COR-L47 (cell line): ENCODE measurements around the gene RRP1.
"Not testable (repeated sequence)": the region's sequence is repeated elsewhere in the genome, so short reads cannot be mapped to it uniquely, and the experiment has no call there.

Experiments
- DNase-seq: peaks from one replicate; lab custom pipeline; 2025; lab: John Stamatoyannopoulos, UW

Gene RRP1

GRCh38 chr21:43840259-43840658 lies 50.9 kb downstream of the RRP1 start:
- no peak for DNase-seq

- no peak for DNase-seq
These were observed 53.4 kb downstream of the RRP1 start for GRCh38 chr21:43842742-43843141.

- DNase-seq = not testable (repeated sequence)
These were observed 55.5 kb downstream of the RRP1 start for GRCh38 chr21:43844906-43845305.

- DNase-seq = no peak
These were observed 56.0 kb downstream of the RRP1 start for GRCh38 chr21:43845386-43845785.

- DNase-seq = no peak
These were observed 57.1 kb downstream of the RRP1 start for GRCh38 chr21:43846430-43846829.

GRCh38 chr21:43847301-43847700 lies 57.9 kb downstream of the RRP1 start:
- DNase-seq = no peak

- no peak for DNase-seq
These were observed 59.4 kb downstream of the RRP1 start for GRCh38 chr21:43848771-43849170.

- no peak for DNase-seq
These were observed 60.3 kb downstream of the RRP1 start for GRCh38 chr21:43849532-43850299.

- no peak for DNase-seq
These were observed 61.4 kb downstream of the RRP1 start for GRCh38 chr21:43850728-43851295.

- DNase-seq = peak; percentile 68
These were observed 62.2 kb downstream of the RRP1 start for GRCh38 chr21:43851593-43851992.

- no peak for DNase-seq
These were observed 64.7 kb downstream of the RRP1 start for GRCh38 chr21:43853851-43854772.
